Measurements from ENCODE around the gene MAGED4. TPM values are rescaled to one million over a fixed set of nuclear protein-coding genes. Genes with fewer than 3 reads are reported as not detected.

MAGED4 gene
- polyA plus RNA-seq, 1 donor from 2014 or later, result 389 TPM

DNA sequence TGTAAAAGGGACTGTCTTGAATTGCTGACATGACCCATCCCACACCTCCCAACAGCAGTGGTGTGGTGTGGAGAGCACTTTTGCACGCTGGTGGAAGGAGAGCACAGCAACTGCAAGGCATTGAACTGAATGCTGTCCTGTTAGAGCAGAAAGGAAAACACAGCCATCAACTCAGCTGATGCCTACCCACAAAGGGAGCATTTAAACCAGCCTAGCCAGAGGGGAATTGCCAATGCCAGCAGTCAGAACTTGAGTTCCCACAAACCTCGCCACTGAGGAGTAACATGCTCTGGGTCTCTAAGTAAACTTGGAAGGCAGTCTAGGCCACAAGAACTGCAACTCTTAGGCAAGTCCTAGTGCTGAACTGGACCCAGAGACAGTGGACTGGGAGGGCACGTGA lies 31.9 kb downstream of the MAGED4 start:
- no peak overlapping the region for H3K9ac ChIP-seq (ENCODE audit: low read length)
- H3K4me2 ChIP-seq (ENCODE audit: low read length), result no peak overlapping the region
- no peak overlapping the region for H3K27ac ChIP-seq (ENCODE audit: low read length)
- H3K9me2 ChIP-seq (ENCODE audit: insufficient read depth, low read length), result no peaks in the 10 kb centered on the region
- no peak overlapping the region for H2AFZ ChIP-seq (ENCODE audit: low read depth, low read length)
- no peaks in the 10 kb centered on the region for H3K36me3 ChIP-seq (ENCODE audit: insufficient read depth, low read length)
- H4K20me1 ChIP-seq (ENCODE audit: insufficient read depth), result no peaks in the 10 kb centered on the region
- H3F3A ChIP-seq (ENCODE audit: insufficient read depth, low read length, poor library complexity, severe bottlenecking), result no peaks in the 10 kb centered on the region
- no peaks in the 10 kb centered on the region for H3K27me3 ChIP-seq (ENCODE audit: insufficient read depth, low read depth, low read length)
- H3K9me3 ChIP-seq (ENCODE audit: low read length), result no peaks in the 10 kb centered on the region
- H3K4me3 ChIP-seq (ENCODE audit: low read length), result no peak overlapping the region
- no peaks in the 10 kb centered on the region for H3K79me2 ChIP-seq (replicated peaks; ENCODE audit: insufficient read depth, low read length)
- TF ChIP-seq MXI1 (conservative IDR thresholded peaks at IDR 0.05; ENCODE audit: poor library complexity, severe bottlenecking) (no peak), EP300 (conservative IDR thresholded peaks at IDR 0.05; ENCODE audit: poor library complexity, severe bottlenecking) (no peak), RAD21 (conservative IDR thresholded peaks at IDR 0.05) (no peak), POLR2AphosphoS5 (IDR thresholded peaks at IDR 0.05) (no peak), SMC3 (conservative IDR thresholded peaks at IDR 0.05; ENCODE audit: poor library complexity) (no peak), EZH2 (IDR thresholded peaks at IDR 0.05; ENCODE audit: borderline replicate concordance, insufficient read depth, low read length, poor library complexity, severe bottlenecking) (no peak), TAF1 (IDR thresholded peaks at IDR 0.05; ENCODE audit: low read depth) (no peak)
- TF ChIP-seq, protein P1, sequence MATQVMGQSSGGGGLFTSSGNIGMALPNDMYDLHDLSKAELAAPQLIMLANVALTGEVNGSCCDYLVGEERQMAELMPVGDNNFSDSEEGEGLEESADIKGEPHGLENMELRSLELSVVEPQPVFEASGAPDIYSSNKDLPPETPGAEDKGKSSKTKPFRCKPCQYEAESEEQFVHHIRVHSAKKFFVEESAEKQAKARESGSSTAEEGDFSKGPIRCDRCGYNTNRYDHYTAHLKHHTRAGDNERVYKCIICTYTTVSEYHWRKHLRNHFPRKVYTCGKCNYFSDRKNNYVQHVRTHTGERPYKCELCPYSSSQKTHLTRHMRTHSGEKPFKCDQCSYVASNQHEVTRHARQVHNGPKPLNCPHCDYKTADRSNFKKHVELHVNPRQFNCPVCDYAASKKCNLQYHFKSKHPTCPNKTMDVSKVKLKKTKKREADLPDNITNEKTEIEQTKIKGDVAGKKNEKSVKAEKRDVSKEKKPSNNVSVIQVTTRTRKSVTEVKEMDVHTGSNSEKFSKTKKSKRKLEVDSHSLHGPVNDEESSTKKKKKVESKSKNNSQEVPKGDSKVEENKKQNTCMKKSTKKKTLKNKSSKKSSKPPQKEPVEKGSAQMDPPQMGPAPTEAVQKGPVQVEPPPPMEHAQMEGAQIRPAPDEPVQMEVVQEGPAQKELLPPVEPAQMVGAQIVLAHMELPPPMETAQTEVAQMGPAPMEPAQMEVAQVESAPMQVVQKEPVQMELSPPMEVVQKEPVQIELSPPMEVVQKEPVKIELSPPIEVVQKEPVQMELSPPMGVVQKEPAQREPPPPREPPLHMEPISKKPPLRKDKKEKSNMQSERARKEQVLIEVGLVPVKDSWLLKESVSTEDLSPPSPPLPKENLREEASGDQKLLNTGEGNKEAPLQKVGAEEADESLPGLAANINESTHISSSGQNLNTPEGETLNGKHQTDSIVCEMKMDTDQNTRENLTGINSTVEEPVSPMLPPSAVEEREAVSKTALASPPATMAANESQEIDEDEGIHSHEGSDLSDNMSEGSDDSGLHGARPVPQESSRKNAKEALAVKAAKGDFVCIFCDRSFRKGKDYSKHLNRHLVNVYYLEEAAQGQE (IDR thresholded peaks at IDR 0.05; ENCODE audit: borderline replicate concordance), result no peak
- TF ChIP-seq, protein P2, sequence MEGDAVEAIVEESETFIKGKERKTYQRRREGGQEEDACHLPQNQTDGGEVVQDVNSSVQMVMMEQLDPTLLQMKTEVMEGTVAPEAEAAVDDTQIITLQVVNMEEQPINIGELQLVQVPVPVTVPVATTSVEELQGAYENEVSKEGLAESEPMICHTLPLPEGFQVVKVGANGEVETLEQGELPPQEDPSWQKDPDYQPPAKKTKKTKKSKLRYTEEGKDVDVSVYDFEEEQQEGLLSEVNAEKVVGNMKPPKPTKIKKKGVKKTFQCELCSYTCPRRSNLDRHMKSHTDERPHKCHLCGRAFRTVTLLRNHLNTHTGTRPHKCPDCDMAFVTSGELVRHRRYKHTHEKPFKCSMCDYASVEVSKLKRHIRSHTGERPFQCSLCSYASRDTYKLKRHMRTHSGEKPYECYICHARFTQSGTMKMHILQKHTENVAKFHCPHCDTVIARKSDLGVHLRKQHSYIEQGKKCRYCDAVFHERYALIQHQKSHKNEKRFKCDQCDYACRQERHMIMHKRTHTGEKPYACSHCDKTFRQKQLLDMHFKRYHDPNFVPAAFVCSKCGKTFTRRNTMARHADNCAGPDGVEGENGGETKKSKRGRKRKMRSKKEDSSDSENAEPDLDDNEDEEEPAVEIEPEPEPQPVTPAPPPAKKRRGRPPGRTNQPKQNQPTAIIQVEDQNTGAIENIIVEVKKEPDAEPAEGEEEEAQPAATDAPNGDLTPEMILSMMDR (IDR thresholded peaks at IDR 0.05; ENCODE audit: poor library complexity, severe bottlenecking), result no peak

DNA sequence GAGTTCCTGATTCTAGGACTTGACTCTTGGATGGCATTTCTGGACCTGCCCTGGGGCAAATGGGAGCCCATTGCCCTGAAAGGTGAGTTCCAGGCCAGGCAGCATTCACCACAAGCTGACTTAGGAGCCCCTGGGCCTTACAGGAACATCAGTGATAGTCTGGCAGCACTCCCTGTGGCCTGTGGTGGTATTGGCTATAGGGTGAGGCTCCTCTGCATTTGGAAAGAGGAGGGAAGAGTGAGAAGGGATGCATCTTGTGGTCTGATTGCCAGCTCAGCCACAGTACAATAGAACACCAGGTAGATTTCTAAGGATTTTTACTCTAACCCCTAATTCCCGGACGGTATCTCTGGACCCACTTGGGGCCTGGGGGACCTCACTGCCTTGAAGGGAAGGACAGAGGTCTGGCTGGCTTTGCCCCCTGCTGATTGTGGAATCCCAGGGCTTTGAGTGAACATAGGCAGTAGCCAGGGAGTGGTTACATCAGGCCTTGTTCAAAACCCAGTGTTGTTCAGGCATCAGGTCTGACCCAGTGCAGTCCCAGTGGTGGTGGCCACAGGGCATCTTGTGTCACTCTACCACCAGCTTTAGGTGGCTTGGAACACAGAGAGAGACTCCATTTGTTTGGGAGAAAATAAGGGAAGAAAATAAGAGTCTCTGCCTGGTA lies 32.9 kb downstream of the MAGED4 start:
- no peak for TF ChIP-seq SMC3 (conservative IDR thresholded peaks at IDR 0.05; ENCODE audit: poor library complexity)
- TF ChIP-seq, protein P2 (IDR thresholded peaks at IDR 0.05; ENCODE audit: poor library complexity, severe bottlenecking), result no peak
- TF ChIP-seq RAD21 (conservative IDR thresholded peaks at IDR 0.05), result no peak
- TF ChIP-seq POLR2AphosphoS5 (IDR thresholded peaks at IDR 0.05), result no peak
- TF ChIP-seq EP300 (conservative IDR thresholded peaks at IDR 0.05; ENCODE audit: poor library complexity, severe bottlenecking), result no peak
- no peak for TF ChIP-seq EZH2 (IDR thresholded peaks at IDR 0.05; ENCODE audit: borderline replicate concordance, insufficient read depth, low read length, poor library complexity, severe bottlenecking)
- TF ChIP-seq, protein P1 (IDR thresholded peaks at IDR 0.05; ENCODE audit: borderline replicate concordance), result no peak
- no peak for TF ChIP-seq TAF1 (IDR thresholded peaks at IDR 0.05; ENCODE audit: low read depth)
- TF ChIP-seq MXI1 (conservative IDR thresholded peaks at IDR 0.05; ENCODE audit: poor library complexity, severe bottlenecking), result no peak
- H3K9ac ChIP-seq (ENCODE audit: low read length), result no peak overlapping the region

More for the DNA sequence above, 32.9 kb downstream of the MAGED4 start:
- Histone ChIP-seq H3K27me3 (ENCODE audit: insufficient read depth, low read depth, low read length) (no peaks in the 10 kb centered on the region), H3K27ac (ENCODE audit: low read length) (no peak overlapping the region), H3K4me3 (ENCODE audit: low read length) (no peak overlapping the region), H3K9me2 (ENCODE audit: insufficient read depth, low read length) (no peaks in the 10 kb centered on the region), H4K20me1 (ENCODE audit: insufficient read depth) (no peaks in the 10 kb centered on the region), H3F3A (ENCODE audit: insufficient read depth, low read length, poor library complexity, severe bottlenecking) (no peaks in the 10 kb centered on the region), H3K4me2 (ENCODE audit: low read length) (no peak overlapping the region), H2AFZ (ENCODE audit: low read depth, low read length) (no peak overlapping the region), H3K9me3 (ENCODE audit: low read length) (no peaks in the 10 kb centered on the region), H3K79me2 (replicated peaks; ENCODE audit: insufficient read depth, low read length) (no peaks in the 10 kb centered on the region), H3K36me3 (ENCODE audit: insufficient read depth, low read length) (no peaks in the 10 kb centered on the region)
